HL-60 (cell line): ENCODE measurements around the gene FAM149A.

Experiments
- DNase-seq, 2 experiments: peaks; one replicate each; pipeline ENCODE4 v3.0.0-alpha.2; 2010 to 2020; ENCODE audit warnings: low read depth in 1 of 2, low spot score in 1 of 2
- H3K27ac ChIP-seq: fragments of 250-450 bp; sonication (Bioruptor Pico); replicated peaks from 2 replicates; pipeline ENCODE4 v1.5.1; 2020; ENCODE audit warnings: mild to moderate bottlenecking, moderate library complexity
- H3K27me3 ChIP-seq: fragments of 250-450 bp; sonication (Bioruptor Pico); 2 replicates; pipeline ENCODE4 v1.5.1; 2021; ENCODE audit warnings: mild to moderate bottlenecking, moderate library complexity; ENCODE audit not compliant: insufficient read depth, poor library complexity, severe bottlenecking
- H3K4me3 ChIP-seq: replicated peaks from 2 replicates; pipeline ENCODE4 v1.5.1; 2011; ENCODE audit warnings: mild to moderate bottlenecking, control low read depth, low read length; ENCODE audit not compliant: insufficient read depth
- CTCF ChIP-seq: IDR thresholded peaks from one replicate; pipeline ENCODE4 v1.5.1; 2011; ENCODE audit warnings: low read length, control low read depth, inconsistent platforms; ENCODE audit not compliant: insufficient read depth
- GABPA ChIP-seq: IDR thresholded peaks from 2 replicates; pipeline ENCODE4 v1.6.1; 2012; ENCODE audit warnings: low read depth
- POLR2AphosphoS5 ChIP-seq: IDR thresholded peaks from 2 replicates; pipeline ENCODE4 v1.6.1; 2012; ENCODE audit warnings: low read depth
- REST ChIP-seq: IDR thresholded peaks from 2 replicates; pipeline ENCODE4 v1.6.1; 2012; ENCODE audit warnings: low read depth; ENCODE audit not compliant: insufficient replicate concordance
- SPI1 ChIP-seq: IDR thresholded peaks from 2 replicates; pipeline ENCODE4 v1.6.1; 2012; ENCODE audit warnings: low read depth, mild to moderate bottlenecking, borderline replicate concordance

Gene FAM149A

GRCh38 chr4:186128842-186129241, 24.3 kb downstream of the FAM149A start:
- Histone ChIP-seq H3K27me3 (no peaks in the 10 kb centered on the region), H3K27ac (no peak overlapping the region), H3K4me3 (no peak overlapping the region)
- TF ChIP-seq REST (no peak), POLR2AphosphoS5 (no peak)
- no peak for DNase-seq

DNA sequence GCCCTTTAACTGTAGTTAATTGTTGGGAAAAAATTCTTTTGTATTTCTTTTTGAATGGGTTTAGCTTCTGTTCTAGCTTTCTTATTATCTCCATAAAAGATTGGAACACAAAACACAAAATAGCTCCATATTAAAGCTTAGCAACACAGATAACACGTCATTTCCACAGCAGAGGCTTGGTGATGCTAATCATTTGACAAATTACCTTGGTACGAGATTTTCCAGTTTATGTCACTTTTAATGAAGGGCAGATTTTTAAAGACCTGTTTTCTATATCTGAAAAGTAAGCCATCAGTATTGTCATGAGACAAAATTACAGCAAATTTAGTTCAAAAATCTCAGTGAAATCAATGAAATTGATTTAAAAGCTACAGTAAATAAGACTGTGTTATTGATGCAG, 27.4 kb downstream of the FAM149A start:
- H3K4me3 ChIP-seq = no peak overlapping the region
- DNase-seq = no peak
- H3K27ac ChIP-seq = no peak overlapping the region
- TF ChIP-seq POLR2AphosphoS5 (no peak), CTCF (no peak), SPI1 (no peak), GABPA (no peak), REST (no peak)
- H3K27me3 ChIP-seq = peaks cover 2% of the 10 kb centered on the region

DNA sequence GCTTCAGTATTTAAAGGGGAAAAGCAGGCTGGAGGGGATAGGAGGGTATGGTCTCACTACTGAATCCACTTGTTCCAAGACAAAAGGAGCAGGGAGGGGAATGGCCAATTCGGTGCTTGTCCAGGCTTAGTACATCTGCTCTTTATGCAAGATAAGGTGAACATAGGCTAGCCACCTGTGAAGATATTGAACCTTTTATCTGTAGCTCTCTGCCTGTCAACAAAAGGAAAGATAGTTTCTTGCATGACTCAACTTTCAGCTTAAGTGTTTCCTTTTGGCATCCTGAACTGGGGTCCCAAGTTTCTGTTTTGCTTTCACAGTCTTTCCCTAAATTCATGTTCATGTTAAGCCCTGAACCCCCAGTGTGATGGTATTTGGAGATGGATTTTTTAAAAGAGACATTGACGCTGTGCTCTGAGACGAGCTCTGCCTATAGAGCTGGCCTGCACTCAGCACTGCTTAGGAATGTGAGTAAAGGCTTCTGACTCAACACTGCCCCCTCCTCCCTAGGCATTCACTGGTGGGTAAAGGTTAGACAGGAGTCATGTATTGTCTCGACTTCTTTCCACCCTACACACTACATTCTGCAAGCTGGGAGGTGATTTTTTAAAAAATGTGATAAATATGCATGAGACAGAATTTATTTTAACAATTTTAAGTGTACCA, 28.2 kb downstream of the FAM149A start:
- no peak overlapping the region for H3K4me3 ChIP-seq
- no peak for DNase-seq
- TF ChIP-seq REST = no peak
- no peak for TF ChIP-seq GABPA
- TF ChIP-seq CTCF = no peak
- no peak for TF ChIP-seq SPI1
- TF ChIP-seq POLR2AphosphoS5 = no peak
- peaks cover 2% of the 10 kb centered on the region for H3K27me3 ChIP-seq
- H3K27ac ChIP-seq = no peak overlapping the region
